ENCODE measurements around the gene EPB42.
"Not testable (repeated sequence)": the region's sequence is repeated elsewhere in the genome, so short reads cannot be mapped to it uniquely, and the experiment has no call there.

EPB42 gene

DNA sequence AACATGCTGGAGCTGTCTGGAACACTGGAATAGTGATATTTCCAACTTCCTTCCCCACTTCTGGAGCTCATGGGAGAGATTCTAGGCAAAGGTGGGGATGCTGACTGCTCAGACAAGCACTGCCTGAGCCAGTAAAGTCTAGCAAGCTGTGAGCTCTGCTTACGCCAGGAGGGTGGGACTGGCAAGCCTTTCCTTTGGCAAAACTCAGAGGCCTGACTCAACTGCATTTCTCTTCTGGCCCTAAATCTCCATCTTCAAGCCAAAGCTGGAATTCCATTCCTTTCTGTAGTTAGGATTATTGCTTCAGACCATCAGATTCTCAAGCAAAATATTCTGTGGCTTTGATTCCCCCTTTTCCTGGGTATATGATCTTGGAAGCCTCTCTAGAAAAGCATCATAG is 20.3 kb upstream of the EPB42 start:
- no peak for DNase-seq (ENCODE audit: low spot score)

- DNase-seq (ENCODE audit: low spot score): no peak
These were observed 19.1 kb upstream of the EPB42 start for GRCh38 chr15:43239732-43240491.

GRCh38 chr15:43238671-43239131 is 17.9 kb upstream of the EPB42 start:
- DNase-seq (ENCODE audit: low spot score): no peak

DNA sequence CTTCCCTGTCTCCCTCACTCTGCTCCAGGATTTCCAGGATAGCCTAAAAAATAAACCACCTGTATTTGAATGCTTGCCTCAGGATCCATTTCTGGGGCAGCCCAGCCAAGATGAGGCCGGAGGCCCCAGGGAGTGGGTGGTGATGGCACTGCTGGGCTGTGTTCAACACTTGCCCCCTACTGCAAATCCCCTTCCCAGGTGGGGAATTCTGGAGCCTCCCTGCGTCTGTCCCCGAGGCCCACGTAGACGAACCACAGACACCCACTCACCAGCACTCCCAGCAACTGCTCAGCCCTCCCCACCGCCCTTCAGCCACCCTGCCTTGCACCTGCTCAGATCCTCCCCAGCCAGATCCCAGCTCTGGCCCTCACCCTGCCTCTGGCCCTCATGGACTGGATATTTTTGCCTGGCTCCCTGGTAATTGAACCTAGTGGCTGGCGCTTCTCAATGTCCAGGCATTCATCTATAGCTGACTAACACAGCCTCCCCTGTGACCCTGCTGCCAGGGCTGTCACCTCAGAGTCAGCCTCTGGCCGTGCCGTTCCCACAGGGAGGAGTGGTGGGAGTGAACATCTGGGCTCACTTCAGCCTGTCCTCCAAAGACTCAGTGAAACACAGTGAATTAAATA is 17.1 kb upstream of the EPB42 start:
- DNase-seq (ENCODE audit: low spot score): no peak

GRCh38 chr15:43235536-43235935 is 14.7 kb upstream of the EPB42 start:
- DNase-seq (ENCODE audit: low spot score): no peak

- DNase-seq (ENCODE audit: low spot score): no peak
These were observed 11.6 kb upstream of the EPB42 start for GRCh38 chr15:43232289-43232874.

DNA sequence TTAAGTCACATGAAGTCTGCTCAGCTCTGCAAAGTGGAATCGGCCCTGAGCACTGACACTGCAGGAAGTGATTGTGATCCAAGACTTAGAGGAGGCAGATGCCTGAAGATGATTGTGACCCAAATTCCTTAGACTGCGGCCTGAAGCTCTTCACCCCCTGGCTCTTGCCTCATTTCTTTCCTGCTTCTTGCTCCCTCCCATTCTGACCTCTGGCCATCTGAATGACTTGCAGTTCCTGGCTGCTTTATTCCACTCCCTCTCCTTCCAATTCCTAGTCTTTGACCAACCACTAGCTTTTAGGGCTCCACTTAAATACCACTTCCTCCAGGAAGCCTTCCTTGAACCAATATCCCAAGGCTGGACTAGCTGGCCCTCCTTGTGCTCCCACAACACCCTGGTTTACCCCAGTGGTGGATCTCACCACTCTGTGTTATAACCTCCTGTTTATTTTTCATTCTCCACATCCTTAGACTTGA is 9.9 kb upstream of the EPB42 start:
- no peak for DNase-seq (ENCODE audit: low spot score)

DNA sequence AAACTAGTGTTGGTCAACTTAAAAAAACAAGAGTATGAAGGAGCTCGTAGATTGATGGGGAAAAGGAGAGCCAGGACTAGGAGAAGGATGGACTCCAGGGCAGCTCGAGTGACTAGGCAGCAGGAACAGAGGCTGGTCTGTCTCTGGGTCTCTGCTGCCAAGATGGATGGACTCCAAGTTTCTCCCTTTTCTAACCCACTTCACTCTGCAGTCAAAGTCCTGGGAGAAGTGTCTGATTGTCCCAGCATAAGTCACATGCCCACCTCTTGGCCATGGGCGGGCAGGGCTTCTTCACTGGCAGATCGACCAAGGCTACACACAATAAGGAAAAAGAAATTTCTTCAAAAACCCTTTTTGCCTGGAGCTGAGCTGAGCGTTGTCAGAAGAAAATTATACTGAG is 9.2 kb upstream of the EPB42 start:
- no peak for DNase-seq (ENCODE audit: low spot score)

GRCh38 chr15:43226436-43227305 is 5.9 kb upstream of the EPB42 start:
- DNase-seq (ENCODE audit: low spot score): no peak

DNA sequence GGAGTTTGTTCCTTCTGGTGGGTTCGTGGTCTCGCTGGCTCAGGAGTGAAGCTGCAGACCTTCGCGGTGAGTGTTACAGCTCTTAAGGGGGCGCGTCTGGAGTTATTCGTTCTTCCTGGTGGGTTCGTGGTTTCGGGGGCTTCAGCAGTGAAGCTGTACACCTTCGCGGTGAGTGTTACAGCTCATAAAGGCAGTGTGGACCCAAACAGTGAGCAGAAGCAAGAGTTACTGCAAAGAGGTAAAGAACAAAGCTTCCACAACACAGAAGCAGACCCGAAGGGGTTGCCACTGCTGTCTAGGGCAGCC is 5.1 kb upstream of the EPB42 start:
- DNase-seq (ENCODE audit: low spot score): not testable (repeated sequence)

DNA sequence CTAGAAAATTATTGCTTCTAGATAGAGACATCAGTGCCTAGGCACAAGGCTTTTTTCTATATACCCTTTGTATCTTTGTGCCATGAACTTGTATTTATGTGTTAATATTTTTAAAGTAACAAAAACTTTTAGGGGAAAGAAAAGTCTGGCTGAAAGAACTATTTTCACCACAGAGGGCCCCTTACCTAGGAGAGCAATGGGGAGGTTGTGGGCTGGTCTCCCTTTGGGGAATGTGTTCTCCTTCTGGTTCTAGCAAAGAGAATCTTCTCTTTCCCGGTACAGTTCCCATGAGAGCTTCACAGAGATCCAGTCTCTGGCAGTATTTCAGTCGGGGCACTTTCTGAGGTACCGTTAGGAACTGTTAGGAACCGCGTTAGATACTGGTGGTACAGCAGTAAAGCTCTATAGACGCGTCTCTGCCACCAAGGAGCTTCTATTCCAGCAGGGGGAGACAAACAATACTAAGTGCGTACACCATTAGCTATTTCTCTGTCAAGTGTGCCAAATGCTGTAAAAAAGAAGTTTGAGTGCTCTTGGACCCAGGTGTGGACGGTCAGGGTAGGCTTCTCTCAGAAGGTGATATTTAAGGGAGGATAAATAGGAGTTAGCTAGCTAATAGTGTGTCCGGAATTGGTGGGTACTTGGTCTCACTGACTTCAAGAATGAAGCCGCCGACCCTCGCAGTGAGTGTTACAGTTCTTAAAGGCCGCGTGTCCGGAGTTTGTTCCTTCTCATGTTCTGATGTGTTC is 4.6 kb upstream of the EPB42 start:
- DNase-seq (ENCODE audit: low spot score): peak; percentile 61

- no peak for DNase-seq (ENCODE audit: low spot score)
These were observed 604 bp upstream of the EPB42 start for GRCh38 chr15:43221422-43221821.

GRCh38 chr15:43219929-43220928 is 589 bp downstream of the EPB42 start:
- no peak for DNase-seq (ENCODE audit: low spot score)

DNA sequence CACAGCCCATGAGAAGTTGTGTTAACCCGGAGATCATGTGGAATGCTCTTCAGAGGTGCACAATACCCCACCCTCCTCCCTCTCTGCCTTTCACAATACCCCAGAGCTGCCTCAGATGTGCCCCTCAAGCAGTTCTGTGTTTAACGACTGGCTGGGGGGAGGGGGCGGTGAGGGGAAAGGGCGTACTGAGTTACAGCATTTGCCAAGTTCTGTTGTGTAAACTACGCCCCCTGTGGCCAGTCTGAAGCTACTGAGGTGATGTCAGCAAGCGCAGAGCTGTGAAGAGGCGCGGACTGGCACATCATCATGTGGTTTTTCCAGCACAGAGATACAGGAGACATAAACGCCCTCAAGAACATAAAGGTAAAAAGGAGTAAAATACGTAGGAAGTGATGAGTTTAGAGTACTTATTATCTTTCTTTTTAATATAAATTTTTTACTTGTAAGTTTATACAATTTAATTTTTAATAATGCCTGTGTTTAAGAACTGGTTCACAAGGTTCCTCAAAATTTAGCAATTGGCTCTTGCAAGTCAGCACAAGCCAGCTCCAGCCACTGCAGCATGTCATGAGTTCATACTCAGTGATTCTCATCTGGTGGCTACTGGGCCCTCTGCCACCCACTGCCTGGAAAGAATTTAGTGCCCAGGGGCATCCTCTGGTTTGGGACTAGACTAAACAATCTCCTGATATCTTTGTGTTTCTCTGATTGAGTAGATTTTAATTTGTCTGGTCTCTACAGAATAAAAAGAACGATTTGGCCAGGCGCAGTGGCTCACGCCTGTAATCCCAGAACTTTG is 1.7 kb downstream of the EPB42 start:
- DNase-seq (ENCODE audit: low spot score): no peak

DNA sequence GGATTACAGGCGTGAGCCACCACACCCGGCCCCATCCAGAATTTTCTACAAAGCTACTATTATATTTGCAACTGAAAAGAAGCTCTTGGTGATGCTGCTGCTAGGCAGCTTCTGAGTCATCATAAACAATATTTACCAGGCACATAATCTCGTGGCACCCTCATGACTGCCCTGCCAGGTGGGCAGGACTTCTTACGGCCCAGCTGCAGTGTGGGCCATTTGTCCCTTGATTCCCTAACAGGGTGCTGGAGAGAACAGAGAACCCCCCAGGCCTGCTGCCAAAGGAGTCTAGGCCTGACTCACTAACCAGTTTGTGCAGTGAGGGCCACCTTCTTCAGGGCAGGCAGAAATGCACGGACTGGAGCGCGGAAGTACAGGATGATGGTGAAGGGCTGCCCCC is 4.9 kb downstream of the EPB42 start:
- no peak for DNase-seq (ENCODE audit: low spot score)

DNA sequence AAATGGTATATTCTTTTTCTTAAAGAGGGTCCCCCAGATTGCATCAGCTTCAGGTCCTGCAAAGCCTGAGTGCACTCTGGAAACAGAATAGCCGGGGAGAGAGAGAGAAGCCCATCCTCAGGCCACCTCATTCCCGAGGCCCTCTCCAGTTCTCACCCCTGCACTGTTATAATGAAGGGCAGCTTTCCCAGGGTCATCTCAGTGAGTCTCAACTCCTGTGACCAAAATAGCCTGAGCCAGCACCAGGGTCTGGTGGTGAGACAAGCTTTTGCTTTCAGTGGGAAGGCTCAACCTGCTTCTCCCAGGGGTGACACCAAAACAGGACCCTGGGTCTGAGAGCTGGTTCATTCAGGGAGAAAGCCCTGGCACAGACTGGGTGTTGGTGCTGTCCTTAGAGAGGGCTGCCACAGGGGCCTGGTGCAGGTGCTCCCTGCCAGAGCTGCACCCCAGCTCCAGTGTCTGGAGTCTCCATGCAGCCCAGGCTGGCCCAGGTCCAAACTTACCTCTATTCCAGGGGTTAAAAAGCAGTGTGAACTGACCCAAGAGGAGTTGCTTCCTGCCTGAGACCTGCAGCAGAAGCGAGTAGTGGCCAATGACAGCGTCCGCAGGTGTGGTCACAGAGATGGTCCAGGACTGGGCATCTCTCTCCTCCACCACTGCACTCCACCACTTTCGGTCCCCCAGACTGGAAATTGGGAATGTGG is 6.1 kb downstream of the EPB42 start:
- DNase-seq (ENCODE audit: low spot score): no peak

GRCh38 chr15:43214169-43214568 is 6.6 kb downstream of the EPB42 start:
- no peak for DNase-seq (ENCODE audit: low spot score)

DNA sequence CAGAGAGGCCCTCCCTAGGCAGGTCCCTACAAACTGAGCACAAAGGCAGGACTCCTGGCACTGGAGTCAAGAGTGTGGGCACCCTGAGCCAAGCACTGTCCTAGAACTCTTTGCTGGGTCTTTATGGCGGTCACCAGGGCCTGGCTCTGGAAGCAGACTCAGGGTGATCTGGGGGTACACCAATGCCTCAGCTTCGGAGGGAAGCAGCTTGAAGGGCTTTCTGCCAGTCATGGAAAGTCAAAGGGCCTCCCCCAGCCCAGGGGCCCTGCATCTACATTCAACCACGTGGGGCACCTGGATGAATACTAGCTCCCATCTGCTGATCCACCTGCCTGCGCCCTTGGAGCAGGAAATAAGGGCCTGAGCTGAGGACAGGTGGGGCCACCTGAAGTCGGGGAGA is 7.4 kb downstream of the EPB42 start:
- DNase-seq (ENCODE audit: low spot score): no peak

GRCh38 chr15:43212951-43213350 is 7.9 kb downstream of the EPB42 start:
- DNase-seq (ENCODE audit: low spot score): no peak
